ENCODE data around the gene KCND2.

The KCND2 gene

GRCh38 chr7:120274482-120274881 lies 1.5 kb downstream of the KCND2 start:
- no peak for DNase-seq (ENCODE audit: low spot score)
- no peak for TF ChIP-seq CTCF (IDR thresholded peaks at IDR 0.05; ENCODE audit: borderline replicate concordance, control extremely low read depth, extremely low read depth, insufficient read depth, missing control alignments)
- in situ Hi-C loops (cut with MboI; ENCODE audit: low sequenced_read_pairs, unreplicated experiment): loop anchor here (10.0 to 25.0 kb wide), 5 partner anchors 120 to 1012 kb away; no protein-coding TSS in a partner anchor

- TF ChIP-seq CTCF (IDR thresholded peaks at IDR 0.05; ENCODE audit: borderline replicate concordance, control extremely low read depth, extremely low read depth, insufficient read depth, missing control alignments): no peak
- in situ Hi-C loops (cut with MboI; ENCODE audit: low sequenced_read_pairs, unreplicated experiment): loop anchor here (10.0 to 25.0 kb wide), 5 partner anchors 120 to 1013 kb away; no protein-coding TSS in a partner anchor
- DNase-seq (ENCODE audit: low spot score): no peak
Measured at GRCh38 chr7:120274899-120275298, 1.9 kb downstream of the KCND2 start.

GRCh38 chr7:120276720-120277119 lies 3.7 kb downstream of the KCND2 start:
- in situ Hi-C loops (cut with MboI; ENCODE audit: low sequenced_read_pairs, unreplicated experiment): loop anchor here (10.0 kb wide), 2 partner anchors 118 to 278 kb away; no protein-coding TSS in a partner anchor
- TF ChIP-seq CTCF (IDR thresholded peaks at IDR 0.05; ENCODE audit: borderline replicate concordance, control extremely low read depth, extremely low read depth, insufficient read depth, missing control alignments): no peak
- no peak for DNase-seq (ENCODE audit: low spot score)

- in situ Hi-C loops (cut with MboI; ENCODE audit: low sequenced_read_pairs, unreplicated experiment): loop anchor here (10.0 kb wide), 2 partner anchors 116 to 276 kb away; no protein-coding TSS in a partner anchor
- no peak for TF ChIP-seq CTCF (IDR thresholded peaks at IDR 0.05; ENCODE audit: borderline replicate concordance, control extremely low read depth, extremely low read depth, insufficient read depth, missing control alignments)
- DNase-seq (ENCODE audit: low spot score): no peak
Measured at GRCh38 chr7:120278773-120279172, 5.8 kb downstream of the KCND2 start.

GRCh38 chr7:120280743-120281142 lies 7.8 kb downstream of the KCND2 start:
- TF ChIP-seq CTCF (IDR thresholded peaks at IDR 0.05; ENCODE audit: borderline replicate concordance, control extremely low read depth, extremely low read depth, insufficient read depth, missing control alignments): no peak
- in situ Hi-C loops (cut with MboI; ENCODE audit: low sequenced_read_pairs, unreplicated experiment): no loop called here
- DNase-seq (ENCODE audit: low spot score): no peak

- DNase-seq (ENCODE audit: low spot score): no peak
- TF ChIP-seq CTCF (IDR thresholded peaks at IDR 0.05; ENCODE audit: borderline replicate concordance, control extremely low read depth, extremely low read depth, insufficient read depth, missing control alignments): no peak
- in situ Hi-C loops (cut with MboI; ENCODE audit: low sequenced_read_pairs, unreplicated experiment): no loop called here
Measured at GRCh38 chr7:120293027-120293426, 20.1 kb downstream of the KCND2 start.

All from GM13976 (cell line).